ENCODE results near the gene FBRSL1. TPM values are rescaled to one million over a fixed set of nuclear protein-coding genes. Genes with fewer than 3 reads are reported as not detected.
A peak's percentile ranks its signal among the peaks of the same experiment; 100 is the strongest.

The FBRSL1 gene
- total and polyA plus RNA-seq, 2 of the 8 experiments (the other 6 are each of a cell fraction or from before 2014, with no cell fraction given): 18.4 to 109 TPM

DNA sequence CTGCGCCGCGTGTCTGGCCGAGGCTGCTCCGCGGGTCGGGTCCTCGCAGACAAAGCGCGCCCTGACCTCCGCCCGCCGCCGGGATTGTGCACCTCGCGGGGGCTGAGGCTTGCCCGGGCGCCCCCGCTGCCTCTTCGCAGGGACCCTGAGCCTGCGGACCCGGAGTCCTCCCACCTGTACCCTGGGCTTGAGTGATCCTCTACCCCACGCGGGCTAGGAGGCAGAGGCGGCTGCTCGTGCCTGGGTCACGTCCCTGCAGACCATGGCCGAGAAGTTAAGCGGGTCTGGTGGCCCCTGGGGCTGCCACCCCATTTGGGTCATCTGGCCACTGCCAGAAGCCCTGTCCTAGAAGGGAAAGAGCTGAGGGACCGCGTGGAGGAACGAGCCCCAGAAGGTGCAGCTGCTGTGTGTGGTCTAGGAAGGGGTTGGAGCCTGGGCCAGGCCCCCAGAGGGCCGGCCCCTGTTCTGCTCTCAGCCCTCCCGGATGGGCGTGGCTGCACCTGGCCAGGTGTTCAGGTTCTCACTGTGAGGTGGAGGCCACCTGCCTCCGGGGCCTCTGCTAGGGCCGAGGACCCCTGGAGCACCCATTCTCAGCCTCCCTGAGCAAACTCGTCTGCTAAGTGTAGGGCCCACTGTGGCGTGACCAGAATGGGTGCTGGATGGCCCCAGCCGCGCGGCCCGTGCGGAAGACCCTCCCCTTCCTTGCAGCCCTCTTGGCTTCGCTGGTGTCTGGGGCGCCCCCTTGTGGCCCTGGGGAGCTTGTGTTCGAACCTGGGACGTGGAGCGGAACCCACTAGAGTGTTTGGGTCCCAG is 70.9 kb downstream of the FBRSL1 start (continued):
- no peak for TF ChIP-seq ASH2L (IDR thresholded peaks at IDR 0.05; ENCODE audit: low read length)
- peak; percentile 34 to 53; a peak in 3 of 4 replicates for TF ChIP-seq RAD21 (IDR thresholded peaks at IDR 0.05 in 1 of 2, conservative IDR thresholded peaks at IDR 0.05 in 1 of 2; ENCODE audit: low read depth in 2 of 2, low read length in 2 of 2)
- peak; percentile 27; the same call in 1 of the 2 replicates for TF ChIP-seq PHF8 (conservative IDR thresholded peaks at IDR 0.05; ENCODE audit: low read depth, low read length)
- no peak for TF ChIP-seq RBBP5 (IDR thresholded peaks at IDR 0.05; ENCODE audit: borderline replicate concordance, low read depth, low read length)
- TF ChIP-seq SAP30 (IDR thresholded peaks at IDR 0.05; ENCODE audit: insufficient read depth, insufficient replicate concordance, low read length): peak; percentile 89
- no peak for TF ChIP-seq RXRA (IDR thresholded peaks at IDR 0.05; ENCODE audit: insufficient read depth, low read depth, low read length)
- peak in 1 of 2 experiments; percentile 67; a peak in 2 of 4 replicates for TF ChIP-seq SIN3A (conservative IDR thresholded peaks at IDR 0.05 in 1 of 2, IDR thresholded peaks at IDR 0.05 in 1 of 2; ENCODE audit: low read depth in 1 of 2, low read length in 2 of 2)
- TF ChIP-seq POLR2A (IDR thresholded peaks at IDR 0.05; ENCODE audit: control extremely low read depth in 1 of 2, low read depth in 2 of 2, low read length in 2 of 2): peak in 1 of 2 experiments; percentile 63; a peak in 2 of 3 replicates
- TF ChIP-seq CBX5 (IDR thresholded peaks at IDR 0.05; ENCODE audit: low read depth, low read length): no peak
- peak; percentile 70 for TF ChIP-seq KDM4A (IDR thresholded peaks at IDR 0.05; ENCODE audit: low read depth, low read length, severe bottlenecking)
- TF ChIP-seq TAF7 (optimal IDR thresholded peaks at IDR 0.05; ENCODE audit: borderline replicate concordance, low read depth, low read length): no peak
- TF ChIP-seq, protein P1, sequence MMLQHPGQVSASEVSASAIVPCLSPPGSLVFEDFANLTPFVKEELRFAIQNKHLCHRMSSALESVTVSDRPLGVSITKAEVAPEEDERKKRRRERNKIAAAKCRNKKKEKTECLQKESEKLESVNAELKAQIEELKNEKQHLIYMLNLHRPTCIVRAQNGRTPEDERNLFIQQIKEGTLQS (IDR thresholded peaks at IDR 0.05; ENCODE audit: insufficient read depth, low read depth, low read length): no peak
- no peak for TF ChIP-seq BRCA1 (IDR thresholded peaks at IDR 0.05; ENCODE audit: low read depth, low read length)
- TF ChIP-seq HDAC2 (IDR thresholded peaks at IDR 0.05; ENCODE audit: borderline replicate concordance in 1 of 2, low read depth in 2 of 2, low read length in 2 of 2): peak; percentile 63 to 71; a peak in 2 of 4 replicates
- TF ChIP-seq RNF2 (IDR thresholded peaks at IDR 0.05; ENCODE audit: borderline replicate concordance, low read depth, low read length, missing control alignments, poor library complexity, severe bottlenecking): no peak
